ENCODE data around the gene EXOC3L1.

Gene EXOC3L1

DNA sequence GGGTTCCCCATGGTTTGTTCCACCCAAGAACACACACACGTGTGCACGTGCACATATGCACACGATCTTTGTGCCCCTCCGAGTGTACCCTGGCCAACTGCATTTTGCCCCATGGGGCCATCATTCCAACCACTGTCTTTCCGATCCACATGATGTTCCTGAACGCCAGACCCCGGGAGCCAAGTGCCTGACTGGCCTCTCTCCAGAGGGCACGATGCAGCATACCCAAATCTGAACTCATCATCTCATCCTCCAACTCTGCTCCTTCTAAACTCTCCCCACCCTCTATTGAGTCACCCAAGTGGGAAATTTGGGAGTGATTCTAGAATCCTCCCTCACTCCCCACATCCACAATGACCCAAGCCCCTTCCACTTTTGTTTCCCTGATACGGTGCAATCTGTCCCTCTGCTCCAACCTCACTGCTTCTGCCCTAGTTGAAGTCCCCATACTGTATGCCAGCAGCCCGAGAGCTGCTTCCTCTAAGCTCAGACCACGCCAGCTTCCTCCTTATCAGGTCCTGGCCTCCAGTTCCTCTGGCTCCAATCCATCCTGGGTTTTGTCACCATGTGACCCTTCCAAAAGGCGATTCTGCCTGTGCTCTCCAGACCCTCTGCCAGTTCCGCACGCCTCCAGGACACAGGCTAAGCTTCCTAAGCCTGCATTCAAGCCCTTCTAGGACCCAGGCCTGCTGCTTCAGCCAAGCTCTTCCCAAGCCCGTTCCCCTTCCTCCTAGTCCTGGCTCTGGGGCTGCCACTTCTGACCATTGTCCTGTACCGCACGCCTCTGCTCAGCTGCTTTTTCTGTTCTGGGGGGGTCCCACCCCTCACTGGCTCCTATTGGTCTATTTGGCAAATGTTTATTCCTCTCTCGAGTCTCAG, 26.9 kb upstream of the EXOC3L1 start:
- no peak for DNase-seq (ENCODE audit: low read depth in 2 of 2)

DNA sequence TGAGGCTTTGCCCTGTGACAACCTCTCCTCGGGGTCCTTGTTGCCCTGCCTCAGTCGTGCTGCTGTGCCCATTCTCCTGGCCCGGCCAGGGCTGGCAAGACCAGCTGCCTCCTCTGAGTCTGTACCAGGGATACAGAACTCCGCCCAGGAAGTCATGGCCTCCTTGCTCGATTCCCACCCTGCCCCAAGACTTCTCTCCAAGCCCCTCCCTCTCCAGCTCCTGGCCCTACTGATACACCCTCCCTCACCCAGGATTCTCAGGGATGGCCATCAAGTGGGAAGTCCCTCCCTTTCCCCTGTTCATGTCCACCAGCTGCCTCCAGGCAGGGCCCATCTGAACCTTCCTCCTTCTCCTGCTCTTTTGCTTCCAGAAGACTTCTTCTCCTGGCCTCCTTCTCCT, 25.8 kb upstream of the EXOC3L1 start:
- no peak for DNase-seq (ENCODE audit: low read depth in 2 of 2)

DNA sequence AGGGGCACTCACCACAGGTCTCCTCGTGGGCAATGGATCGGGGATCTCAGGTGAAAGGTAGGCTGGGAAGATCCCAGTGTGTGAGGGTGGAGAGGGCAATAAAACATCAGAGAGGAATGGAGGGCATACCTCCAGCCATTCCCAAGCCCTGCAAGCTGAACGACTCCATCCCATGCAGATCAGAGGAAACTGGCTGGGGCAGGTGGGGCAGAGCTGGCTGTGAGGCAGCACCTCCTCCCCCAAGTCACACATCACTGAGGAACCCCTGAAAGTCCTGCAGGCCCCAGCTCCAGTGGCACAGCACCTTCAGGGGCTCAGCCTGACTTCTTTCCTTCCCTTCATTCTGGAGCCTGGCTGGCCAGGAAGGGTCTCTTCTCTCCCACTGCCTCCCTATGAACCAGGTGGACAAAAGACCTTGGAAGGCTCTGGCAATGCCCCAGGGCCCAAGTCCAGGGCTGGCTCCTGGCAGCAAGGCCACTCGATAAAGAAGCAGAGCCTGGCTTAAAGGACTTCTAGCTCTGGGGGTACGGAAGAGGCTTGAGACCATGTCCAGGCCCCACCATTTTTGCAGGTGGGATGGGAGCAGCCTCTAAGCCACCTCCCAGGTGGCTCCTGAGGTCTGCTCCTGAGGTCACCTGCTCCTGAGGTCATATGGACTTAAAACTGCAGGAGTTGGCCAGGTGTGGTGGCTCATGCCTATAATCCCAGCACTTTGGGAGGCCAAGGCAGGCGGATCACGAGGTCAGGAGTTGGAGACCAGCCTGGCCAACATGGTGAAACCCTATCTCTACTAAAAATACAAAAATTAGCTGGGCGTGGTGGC, 23.5 kb upstream of the EXOC3L1 start:
- no peak for DNase-seq (ENCODE audit: low read depth in 2 of 2)

DNA sequence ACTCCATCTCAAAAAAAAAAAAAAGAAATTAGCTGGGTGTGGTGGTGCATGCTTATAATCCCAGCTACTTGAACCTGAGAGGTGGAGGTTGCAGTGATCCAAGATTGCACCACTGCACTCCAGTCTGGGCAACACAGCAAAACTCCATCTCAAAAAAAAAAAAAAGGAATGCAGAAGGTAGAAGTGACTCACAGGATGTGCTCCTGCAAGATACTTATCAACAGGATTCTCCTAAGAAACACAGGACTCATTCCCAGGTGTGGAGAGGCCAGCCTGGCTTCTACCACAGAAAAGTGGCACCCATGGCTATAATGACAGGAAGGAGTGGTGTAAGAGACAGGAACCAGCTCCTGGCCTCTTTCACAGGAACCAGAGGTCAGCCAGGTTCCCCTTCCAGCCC, 22.8 kb upstream of the EXOC3L1 start:
- DNase-seq (ENCODE audit: low read depth in 2 of 2): no peak

DNA sequence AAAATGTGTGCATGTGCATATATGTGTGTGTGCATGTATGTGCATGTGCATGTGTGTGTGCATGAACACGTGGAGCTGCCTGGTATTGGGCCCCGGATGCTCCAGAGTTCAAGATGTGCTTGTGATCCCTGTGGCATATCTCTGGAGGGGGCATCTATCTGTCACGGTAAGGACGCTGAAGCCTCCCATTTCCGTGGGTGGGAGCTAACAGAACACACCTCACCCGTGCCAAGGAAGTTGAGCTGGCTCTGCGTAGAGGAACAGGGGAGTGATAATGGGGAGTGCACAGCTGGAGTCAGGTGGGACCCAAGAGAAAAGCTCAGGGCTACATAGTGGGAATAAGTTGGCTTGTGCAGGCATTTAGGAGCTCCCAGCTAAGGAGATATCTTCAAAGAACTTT, 21.7 kb upstream of the EXOC3L1 start:
- DNase-seq (ENCODE audit: low read depth in 2 of 2): no peak

DNA sequence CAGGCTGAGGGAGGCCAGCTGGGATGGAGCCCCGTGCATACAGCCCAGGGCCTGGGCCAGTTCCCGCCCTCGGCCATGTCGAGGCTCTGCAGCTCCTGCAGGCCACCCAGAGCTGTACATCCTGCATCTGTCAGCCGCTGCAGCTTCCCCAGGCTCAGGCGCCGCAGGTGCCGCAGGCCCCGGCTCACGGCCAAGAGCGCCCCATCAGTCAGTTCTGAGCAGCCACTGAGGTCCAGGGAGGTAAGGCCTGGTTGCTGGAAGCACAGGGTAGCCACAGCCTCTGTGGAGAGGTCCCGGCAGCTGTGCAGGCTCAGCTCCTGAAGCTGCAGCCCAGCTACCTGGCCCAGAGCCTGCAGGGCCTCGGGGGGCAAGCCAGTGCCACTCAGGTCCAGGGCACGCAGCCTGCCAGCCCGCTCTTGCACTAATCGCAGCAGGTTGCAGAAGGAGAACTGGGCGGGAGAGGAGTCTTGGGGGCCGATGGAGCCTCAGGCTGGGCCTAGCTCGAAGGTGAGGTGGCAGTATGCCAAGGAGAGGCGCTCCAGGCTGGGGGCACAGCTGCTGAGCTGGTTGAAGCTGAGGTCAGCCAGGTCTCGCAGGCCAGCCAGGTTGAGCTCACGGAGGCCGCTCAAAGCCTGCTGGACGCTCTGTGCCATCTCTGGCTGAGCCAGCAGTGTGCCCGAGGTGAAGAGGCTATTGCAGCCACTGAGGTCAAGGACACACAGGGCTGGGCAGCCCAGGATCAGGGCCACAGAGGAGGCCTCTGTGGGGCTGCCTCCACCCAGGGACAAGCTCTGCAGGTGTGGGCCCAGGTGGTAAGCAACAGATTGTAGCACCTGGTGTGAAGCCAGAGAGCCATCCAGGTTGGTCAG, 20.4 kb upstream of the EXOC3L1 start:
- no peak for DNase-seq (ENCODE audit: low read depth in 2 of 2)

DNA sequence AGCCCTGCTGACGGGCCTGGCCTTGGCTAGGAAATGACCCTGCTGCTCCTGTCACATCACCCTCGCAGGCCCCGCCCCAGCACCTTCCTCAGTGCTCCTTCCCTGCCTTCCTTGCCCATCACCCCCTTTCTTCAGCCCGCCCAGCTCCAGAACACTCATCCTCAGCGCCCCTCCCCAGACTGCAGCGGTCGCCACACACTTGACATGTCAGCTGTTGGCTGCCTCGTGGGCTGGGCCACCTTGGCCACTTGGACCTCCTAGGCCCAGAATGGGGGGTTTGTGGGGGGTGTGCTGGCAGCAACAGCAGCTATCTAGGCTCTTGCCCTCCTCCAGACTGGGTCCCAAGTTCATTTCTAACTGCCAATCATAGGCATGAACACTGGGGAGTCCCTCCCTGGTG, 19.6 kb upstream of the EXOC3L1 start:
- no peak for DNase-seq (ENCODE audit: low read depth in 2 of 2)

DNA sequence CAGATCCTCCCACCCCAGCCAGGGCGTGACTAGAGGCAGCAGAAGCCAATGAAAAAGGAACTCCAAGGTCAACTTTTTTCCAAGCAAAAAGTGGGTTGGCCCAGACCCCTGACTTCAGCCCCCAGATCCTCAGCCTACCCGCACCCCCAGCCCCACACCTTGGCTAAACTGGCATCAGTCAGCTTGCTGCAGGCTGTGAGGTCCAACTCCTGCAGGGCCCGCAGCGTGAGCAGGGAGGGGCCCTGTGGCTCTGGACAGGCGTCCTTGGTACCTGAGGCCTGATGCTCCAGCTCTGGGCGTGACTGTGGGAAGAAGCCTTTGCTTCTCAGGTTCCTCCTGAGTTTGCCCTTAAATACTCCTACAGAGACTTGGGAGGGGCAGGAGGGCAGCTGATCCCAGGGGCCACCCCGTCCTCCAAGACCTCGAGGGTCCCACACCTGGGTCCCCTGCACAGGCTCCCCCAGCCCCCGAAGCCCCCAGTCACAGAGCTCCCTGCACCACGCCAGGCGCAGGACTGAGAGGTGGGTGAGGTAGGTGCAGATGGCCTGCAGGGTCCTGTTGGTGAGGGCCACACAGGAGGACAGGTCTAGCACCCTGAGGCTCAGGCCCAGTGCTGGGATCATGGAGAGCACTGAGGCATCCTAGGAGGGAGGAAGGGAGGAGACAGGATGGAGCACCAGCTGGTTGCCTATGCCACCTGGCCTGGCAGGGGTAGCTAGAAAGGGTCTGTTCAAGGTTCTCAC, 18.4 kb upstream of the EXOC3L1 start:
- DNase-seq (ENCODE audit: low read depth in 2 of 2): no peak

DNA sequence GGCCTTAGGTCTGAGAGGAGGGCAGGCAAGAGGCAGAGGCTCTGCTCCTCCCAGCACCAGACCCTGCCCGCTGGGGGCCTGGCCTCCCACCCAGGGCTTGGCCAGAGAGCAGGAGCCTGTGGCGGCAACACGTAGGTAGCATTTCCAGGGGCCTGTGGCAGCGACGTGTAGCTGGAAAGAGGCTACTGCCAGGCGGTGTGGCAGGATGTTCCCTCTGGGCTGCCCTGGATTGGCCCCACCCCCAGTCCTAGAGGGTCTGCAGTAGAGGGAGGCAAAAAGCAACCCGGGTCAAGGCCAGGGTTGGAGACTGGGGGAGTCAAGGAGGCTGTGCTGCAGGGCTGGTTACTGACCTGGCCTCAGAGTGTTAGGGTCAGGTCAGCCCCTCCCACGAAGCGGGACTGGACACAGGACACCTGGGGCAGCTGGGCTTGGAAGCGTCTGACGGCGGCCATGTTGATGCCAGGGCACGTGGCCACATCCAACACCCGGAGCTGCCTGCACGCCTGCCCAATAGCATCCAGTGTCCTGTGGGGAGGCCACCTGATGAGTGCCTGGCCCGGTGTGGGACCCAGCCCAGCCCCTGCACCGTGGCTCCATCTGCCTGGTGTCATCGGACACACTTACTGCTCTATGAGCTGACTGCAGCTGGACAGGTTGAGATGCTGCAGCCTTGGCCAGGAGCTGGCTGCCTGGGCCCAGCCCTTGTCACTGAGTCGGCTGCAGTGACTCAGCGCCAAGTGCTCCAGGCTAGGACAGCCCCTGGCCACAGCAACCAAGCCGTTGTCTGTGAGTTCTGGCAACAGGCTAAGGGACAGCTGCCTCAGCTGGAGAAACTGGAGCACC, 17.5 kb upstream of the EXOC3L1 start:
- no peak for DNase-seq (ENCODE audit: low read depth in 2 of 2)

DNA sequence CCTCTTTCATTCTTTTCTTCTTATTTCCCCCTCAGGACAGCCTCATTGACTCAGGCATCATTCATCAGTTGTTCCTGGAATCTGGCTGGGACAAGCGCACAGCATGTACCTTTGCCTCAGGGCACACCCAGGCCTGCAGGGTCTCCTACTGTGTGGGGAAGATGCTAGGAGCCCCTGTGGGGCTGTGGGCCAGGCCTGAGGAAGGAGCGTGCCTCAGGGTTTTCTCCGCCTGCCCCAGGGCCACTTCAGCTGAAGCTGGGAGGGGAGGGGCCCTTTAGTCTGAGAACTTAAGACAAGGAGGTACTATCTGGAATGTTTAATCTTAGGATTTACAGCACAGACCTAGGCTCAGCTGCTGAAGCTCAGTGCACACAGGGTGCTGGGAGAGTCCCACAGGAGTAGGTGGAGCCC, 16.9 kb upstream of the EXOC3L1 start:
- no peak for DNase-seq (ENCODE audit: low read depth in 2 of 2)

DNA sequence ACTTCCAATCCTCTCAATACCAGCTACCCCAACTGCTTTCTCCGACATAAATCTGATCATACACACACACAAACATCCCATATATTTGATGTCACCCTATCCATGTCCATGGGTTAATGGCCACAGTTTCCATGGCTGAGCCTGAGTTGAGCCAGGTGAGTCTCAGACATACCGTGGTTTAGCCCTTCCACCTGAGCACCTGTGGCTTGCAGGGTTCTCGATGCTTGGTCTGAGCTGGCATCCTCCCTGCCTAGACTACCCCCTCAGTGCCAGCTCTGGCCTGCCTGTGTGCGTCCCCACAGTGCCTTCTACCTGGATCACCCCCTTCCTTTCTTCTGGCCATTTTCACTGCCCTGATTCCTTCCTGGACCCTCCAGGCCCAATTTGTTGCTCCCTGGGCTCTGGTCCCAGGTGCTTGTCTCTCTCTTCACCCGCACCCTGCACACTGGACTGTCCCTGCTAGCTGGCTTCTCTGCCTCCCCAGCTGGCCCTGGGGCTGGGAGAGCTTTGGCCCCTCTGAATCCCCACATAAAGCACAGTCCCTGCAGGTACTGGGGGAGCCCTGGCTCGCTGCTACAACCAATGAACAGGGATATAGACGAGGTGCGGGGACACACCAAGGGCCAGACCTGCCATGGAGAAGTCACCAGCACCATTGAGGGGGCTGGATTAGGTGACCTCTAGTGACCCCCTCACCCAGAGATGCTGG, 16.3 kb upstream of the EXOC3L1 start:
- DNase-seq (ENCODE audit: low read depth in 2 of 2): no peak

DNA sequence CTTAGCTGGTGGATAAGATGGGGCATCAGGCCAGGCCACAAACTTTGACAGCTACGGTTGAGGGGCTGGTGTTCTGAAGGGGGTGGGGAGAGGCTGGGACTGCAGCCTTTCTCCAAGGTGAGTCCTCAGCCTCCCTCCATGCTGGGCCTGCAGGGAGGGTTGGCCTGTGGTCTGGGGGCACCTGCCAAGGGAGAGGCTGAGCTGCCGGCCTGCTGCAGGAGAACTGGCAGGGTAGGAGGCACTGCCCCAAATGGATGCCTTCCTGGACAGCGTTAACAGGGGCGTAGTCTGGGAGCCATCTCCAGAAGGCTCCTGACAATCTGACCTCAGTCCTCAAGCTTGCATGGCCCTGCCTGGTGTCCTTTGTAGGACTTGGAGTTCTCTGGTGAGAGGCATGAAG, 14.1 kb upstream of the EXOC3L1 start:
- DNase-seq (ENCODE audit: low read depth in 2 of 2): no peak

DNA sequence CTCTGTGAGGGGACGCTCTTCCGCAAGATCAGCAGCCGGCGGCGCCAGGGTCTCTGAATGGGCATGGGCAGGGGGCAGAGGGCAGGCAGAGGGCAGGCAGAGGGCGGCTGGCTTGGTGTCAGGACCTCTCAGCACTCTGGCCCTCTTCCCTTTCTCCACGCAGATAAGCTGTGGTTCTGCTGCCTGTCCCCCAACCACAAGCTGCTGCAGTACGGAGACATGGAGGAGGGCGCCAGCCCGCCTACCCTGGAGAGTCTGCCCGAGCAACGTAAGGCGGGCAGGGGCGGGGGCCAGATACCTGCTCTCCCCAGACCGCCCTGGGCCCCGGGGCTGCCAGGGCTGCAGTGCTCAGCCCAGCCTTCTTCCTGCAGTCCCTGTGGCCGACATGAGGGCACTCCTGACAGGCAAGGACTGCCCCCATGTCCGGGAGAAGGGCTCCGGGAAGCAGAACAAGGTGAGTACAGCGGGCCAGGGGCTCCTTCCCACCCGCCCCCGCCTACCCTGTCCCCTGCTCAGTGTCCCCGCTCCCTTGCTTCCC, 13.1 kb upstream of the EXOC3L1 start:
- DNase-seq (ENCODE audit: low read depth in 2 of 2): no peak

DNA sequence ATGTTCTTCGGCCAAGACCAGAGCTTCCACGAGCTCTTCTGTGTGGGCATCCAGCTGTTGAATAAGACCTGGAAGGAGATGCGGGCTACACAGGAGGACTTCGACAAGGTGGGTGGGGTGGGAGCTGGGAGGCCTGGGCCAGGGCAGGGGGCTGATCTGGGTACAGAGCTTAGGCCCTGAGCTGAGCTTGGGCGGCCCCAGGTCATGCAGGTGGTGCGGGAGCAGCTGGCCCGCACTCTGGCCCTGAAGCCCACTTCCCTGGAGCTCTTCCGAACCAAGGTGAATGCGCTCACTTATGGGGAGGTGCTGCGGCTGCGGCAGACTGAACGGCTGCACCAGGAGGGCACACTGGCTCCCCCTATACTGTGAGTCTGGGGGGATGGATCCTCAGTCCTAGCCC, 12.5 kb upstream of the EXOC3L1 start:
- DNase-seq (ENCODE audit: low read depth in 2 of 2): no peak

DNA sequence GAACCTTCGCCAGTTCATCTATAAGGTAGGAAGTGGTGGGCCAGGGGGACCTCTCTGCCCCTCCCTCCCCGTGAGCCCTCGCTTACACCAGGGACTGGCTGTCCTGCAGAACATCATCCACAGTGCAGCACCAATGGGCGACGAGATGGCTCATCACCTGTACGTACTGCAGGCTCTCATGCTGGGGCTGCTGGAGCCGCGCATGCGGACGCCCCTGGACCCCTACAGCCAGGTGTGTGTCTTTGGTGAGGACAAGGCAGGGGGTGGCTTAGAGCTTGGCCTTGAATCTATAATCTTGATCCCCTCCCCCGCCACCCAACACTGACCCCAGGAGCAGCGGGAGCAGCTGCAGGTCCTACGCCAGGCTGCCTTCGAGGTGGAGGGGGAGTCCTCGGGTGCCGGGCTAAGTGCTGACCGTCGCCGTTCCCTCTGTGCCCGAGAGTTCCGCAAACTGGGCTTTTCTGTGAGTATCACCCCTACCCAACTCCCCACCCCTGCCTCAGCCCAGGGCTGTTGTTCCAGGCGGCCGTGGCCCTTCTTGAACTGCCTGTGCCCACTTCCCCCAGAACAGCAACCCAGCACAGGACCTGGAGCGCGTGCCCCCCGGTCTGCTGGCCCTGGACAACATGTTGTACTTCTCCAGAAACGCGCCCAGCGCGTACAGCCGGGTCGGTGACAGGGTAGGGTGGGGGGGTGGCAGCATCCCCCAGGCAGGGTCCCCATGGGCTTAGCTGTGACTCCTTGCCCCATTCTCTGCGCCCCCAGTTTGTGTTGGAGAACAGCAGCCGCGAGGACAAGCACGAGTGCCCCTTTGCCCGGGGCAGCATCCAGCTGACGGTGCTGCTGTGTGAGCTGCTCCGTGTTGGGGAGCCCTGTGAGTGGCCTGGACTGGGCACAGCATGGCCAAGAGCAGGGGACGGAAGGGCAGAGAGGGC, 11.7 kb upstream of the EXOC3L1 start:
- no peak for DNase-seq (ENCODE audit: low read depth in 2 of 2)

DNA sequence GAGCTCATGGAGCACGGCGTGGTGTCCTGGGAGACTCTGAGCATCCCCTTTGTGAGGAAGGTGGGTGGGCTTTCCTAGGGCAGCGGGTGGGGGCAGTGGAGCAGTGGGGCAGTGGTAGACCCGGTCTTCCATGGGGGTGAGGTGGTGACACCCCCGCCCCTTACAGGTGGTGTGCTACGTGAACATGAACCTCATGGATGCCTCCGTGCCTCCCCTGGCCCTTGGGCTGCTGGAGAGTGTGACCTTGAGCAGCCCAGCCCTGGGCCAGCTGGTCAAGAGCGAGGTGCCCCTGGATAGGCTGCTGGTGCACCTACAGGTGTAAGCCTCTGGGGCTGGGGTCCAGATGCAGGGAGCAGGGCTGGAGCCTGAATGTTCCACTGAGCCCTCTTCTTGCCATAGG, 10.6 kb upstream of the EXOC3L1 start:
- DNase-seq (ENCODE audit: low read depth in 2 of 2): no peak

DNA sequence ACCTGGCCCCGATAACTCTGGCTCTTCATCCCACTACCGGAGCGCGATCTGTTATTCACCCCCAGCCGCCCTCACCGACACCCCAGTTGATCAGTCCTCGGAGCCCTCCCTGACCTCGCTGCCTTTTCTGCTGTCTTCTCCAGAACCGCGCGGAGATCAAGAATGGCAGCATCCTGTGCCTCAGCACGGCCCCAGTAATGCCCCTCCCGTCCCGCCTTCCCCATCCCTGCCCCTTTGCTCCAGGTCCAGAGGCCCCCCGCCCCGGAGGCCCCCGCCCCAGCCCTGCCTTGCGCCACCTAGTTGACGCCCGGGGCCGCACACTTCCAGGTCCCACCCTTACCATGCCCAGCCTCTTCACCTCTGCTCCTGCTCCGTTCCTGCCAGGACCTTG, 9.9 kb upstream of the EXOC3L1 start:
- no peak for DNase-seq (ENCODE audit: low read depth in 2 of 2)

DNA sequence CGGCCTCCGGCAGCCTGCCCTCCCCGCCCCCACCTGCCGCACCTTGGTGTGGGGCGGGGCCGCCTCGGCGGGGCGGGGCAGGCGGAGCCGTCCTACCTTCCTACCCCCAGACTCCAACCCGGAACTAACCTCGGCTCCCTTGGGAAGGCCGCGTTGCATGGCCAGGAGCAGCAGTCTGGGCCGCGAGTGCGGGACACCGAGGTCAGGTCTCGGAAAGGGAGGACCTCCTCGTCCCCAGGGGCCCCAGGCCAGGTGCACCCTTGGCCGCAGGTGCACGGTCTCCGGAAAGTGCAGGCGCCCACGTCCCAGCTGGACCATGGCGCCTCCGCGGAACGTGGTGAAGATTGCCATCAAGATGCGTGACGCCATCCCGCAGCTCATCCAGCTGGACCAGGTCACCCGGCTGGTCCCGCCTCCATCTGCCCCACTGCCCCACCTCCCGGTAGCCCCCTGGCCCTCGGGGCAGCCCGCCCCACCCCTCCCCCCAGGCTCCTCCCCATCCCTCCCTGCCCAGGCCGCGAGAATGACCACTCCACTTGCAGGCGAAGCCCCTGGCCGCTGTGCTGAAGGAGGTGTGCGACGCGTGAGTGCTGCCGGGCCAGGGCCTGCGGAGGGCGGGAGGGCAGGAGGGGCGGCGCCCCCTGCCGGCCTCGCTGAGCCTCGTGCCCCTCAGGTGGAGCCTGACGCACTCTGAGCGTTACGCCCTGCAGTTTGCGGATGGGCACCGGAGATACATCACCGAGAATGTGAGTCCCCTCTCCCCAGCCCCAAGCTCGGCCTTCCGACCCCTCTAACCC, 9.3 kb upstream of the EXOC3L1 start, which contains the start of gene ELMO3:
Gene ELMO3, plus strand, starts transcription at position 121 of the 797 bp plus-strand sequence. Its CDS starts 196 bp downstream, at position 317.
- DNase-seq (ENCODE audit: low read depth in 2 of 2): no peak

Measured in activated CD8-positive, alpha-beta memory T cell treated with anti-CD3 and anti-CD28 coated beads for 4 hours (primary cell).